ENCODE measurements around the gene BICD2.

The BICD2 gene

GRCh38 chr9:92664394-92665152, 100.1 kb downstream of the BICD2 start:
- DNase-seq, result no peak

DNA sequence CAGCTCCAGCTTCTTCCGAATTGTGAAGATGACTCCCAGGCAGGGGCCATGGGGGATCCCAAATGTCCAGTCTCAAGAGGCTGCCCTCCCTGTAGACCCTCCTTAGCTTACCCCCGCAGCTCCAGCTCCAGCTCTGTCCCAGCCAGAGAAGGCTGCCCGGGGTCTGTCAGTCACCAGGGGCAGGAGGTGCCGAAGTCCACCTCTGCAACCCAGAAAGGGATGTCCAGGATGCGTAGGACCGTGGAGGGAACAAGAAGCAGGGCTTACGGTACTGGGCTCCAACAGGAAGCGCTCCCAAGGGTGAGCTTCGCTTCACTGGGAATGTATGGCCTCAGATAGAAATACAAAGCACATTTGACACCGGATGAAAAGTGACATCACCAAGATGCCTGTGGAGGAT, 100.7 kb downstream of the BICD2 start:
- no peak for DNase-seq

DNA sequence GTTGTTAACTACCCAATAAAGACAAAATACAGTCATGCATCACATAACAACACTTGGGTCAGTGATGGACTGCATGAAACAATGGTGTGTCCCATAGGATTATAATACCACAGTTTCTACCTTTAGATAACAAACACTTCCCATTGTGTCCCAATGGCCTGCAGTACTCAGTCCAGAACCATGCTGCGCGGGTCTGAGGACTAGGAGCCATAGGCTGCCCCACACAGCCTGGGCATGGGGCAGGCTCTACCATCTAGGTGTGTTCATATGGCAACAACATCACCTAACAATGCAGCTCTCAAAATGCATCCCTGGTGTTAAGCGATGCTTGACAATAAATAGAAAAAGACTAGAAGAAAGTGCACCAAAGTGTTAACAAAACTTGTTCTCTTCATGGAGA, 101.5 kb downstream of the BICD2 start:
- no peak for DNase-seq

DNA sequence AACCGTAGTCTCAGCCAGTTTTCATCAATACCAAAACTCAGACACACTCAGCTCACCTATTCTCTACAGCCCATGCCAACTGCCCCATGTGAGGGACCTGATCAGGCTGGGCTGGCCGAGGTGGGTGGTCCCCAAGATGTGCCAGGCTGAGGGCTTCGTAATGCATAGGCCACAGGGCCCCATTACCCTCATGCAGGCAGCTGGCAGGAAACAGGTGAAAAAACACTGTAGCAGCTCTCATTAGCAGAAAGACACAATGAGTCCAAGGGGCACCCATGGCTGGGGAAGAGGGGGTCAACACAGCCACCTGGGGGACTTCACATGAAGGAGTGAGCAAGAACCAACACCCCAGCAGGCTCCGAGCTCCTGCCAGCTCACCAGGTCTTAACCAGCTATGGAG, 102.9 kb downstream of the BICD2 start:
- peak; percentile 70 for DNase-seq
